ENCODE measurements around the gene CHAT.

GRCh38 chr10:49587981-49588380 is 25.9 kb upstream of the CHAT start:
- no peak for TF ChIP-seq EZH2phosphoT487 (IDR thresholded peaks at IDR 0.05; ENCODE audit: insufficient read depth, low read depth)
- TF ChIP-seq EZH2 (IDR thresholded peaks at IDR 0.05; ENCODE audit: insufficient read depth, poor library complexity, severe bottlenecking) = no peak
